ENCODE measurements around the gene IGFALS. TPM values are rescaled to one million over a fixed set of nuclear protein-coding genes. Genes with fewer than 3 reads are reported as not detected.
A peak's percentile ranks its signal among the peaks of the same experiment; 100 is the strongest.

The IGFALS gene
- total RNA-seq, 1 donor from 2014 or later = 0.63 TPM

DNA sequence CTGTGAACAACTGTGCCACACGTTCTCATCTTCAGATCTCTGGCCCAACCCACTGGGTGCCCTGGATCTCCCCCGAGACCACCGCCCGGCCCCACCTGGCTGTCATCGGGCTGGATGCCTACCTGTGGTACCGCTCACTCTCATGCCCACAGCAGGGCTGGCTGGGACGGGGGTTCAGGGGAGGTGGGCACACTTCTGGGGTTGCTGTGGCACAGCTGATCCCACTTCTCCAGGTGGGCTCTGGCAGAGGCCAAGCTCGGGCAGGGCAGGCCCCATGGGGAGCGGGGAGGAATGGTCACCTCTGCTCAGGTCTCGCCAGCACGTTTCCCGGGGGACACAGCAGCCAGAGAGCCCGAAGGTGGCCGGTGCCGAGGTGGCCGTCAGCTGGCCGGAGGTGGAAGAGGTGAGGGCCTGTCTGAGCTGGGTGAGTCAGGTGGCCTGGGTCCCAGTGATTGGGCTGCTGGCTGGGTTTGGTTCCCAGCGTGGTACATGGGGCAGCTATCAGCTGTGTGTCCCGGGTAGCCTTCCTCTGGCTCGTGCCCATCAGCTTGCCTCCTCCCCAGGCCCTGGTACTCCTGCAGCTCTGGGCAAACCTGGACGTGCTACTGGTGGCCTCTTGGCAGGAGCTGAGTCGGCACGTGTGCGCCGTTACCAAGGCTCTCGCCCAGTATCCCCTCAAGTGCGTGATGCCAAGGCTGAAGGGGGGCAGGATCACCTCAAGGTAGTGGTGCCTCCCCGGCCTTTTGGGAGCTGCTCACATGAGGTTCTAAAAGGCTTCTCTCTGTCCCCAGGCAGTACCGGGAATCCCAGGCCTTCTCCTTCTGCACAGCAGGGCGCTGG is 18.3 kb downstream of the IGFALS start:
- no peaks in the 10 kb centered on the region for H3K27me3 Mint-ChIP-seq (ENCODE audit: low read depth)
- H3K36me3 Mint-ChIP-seq = no peaks in the 10 kb centered on the region
- no peaks in the 10 kb centered on the region for H3K9me3 Mint-ChIP-seq
- TF ChIP-seq CTCF (IDR thresholded peaks at IDR 0.05; ENCODE audit: unreplicated experiment) = no peak
- H3K4me1 Mint-ChIP-seq = peaks cover 18% of the 10 kb centered on the region
- DNase-seq (ENCODE audit: low spot score in 2 of 2, unreplicated experiment in 2 of 2) = no peak
- H3K27ac Mint-ChIP-seq = no peak overlapping the region
- peak overlapping the region; percentile 56 for H3K4me3 Mint-ChIP-seq

- H3K36me3 Mint-ChIP-seq = no peaks in the 10 kb centered on the region
- peaks cover 21% of the 10 kb centered on the region for H3K4me1 Mint-ChIP-seq
- DNase-seq (ENCODE audit: low spot score in 2 of 2, unreplicated experiment in 2 of 2) = no peak
- H3K27me3 Mint-ChIP-seq (ENCODE audit: low read depth) = no peaks in the 10 kb centered on the region
- H3K27ac Mint-ChIP-seq = no peak overlapping the region
- TF ChIP-seq CTCF (IDR thresholded peaks at IDR 0.05; ENCODE audit: unreplicated experiment) = no peak
- peak overlapping the region; percentile 94 for H3K4me3 Mint-ChIP-seq
- H3K9me3 Mint-ChIP-seq = no peaks in the 10 kb centered on the region
Observed at GRCh38 chr16:1774448-1774780, 19.1 kb downstream of the IGFALS start.

- Mint-ChIP-seq H3K27me3 (ENCODE audit: low read depth) (no peaks in the 10 kb centered on the region), H3K27ac (peak overlapping the region; percentile 34), H3K36me3 (no peaks in the 10 kb centered on the region), H3K9me3 (no peaks in the 10 kb centered on the region), H3K4me1 (peaks cover 21% of the 10 kb centered on the region), H3K4me3 (peak overlapping the region; percentile 94)
- peak; percentile 37 for TF ChIP-seq CTCF (IDR thresholded peaks at IDR 0.05; ENCODE audit: unreplicated experiment)
- DNase-seq (ENCODE audit: low spot score in 2 of 2, unreplicated experiment in 2 of 2) = no peak
Observed at GRCh38 chr16:1773703-1774447, 19.6 kb downstream of the IGFALS start.

DNA sequence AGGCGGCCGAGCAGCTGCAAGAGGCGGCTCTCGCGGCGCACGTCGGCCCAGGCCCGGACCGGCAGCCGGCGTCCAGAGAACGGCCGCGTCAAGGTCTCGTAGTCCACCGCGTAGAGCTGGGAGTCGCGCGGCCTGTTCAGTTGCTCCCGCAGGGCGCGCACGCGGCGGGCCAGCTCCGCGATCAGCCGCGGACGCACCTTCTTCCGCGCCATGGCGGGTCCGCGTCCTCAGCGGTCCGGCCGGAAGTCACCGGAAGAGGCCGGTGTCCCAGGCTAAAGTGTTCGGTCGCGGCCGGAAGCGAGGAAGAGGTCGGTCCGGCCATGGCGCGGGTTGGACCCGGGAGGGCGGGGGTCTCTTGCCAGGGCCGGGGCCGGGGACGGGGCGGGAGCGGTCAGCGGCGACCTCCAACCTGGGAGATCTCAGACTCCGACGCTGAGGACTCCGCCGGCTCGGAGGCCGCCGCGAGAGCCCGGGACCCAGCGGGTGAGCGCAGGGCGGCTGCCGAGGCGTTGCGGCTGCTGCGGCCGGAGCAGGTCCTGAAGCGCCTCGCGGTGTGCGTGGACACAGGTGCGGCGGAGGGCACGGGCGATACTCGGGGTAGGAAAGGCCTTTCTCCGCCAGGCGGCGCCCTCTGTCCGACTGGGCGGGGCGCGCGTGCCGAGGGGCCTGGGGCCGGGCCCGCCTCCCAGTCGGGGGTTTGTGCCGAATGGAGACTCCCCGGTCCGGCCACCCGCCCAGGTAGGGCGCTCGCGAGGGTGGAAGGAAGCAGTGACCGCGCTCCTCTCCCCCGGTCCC is 20.4 kb downstream of the IGFALS start, which contains the start of gene MRPS34:
TSS of gene MRPS34 (minus strand) at position 227 of the 795 bp plus-strand sequence. CDS start at position 212, 15 bp downstream.
- TF ChIP-seq CTCF (IDR thresholded peaks at IDR 0.05; ENCODE audit: unreplicated experiment) = peak; percentile 93
- peak within 1 kb of the TSS; percentile 94 for H3K4me3 Mint-ChIP-seq
- peak; percentile 76 to 86 for DNase-seq (ENCODE audit: low spot score in 2 of 2, unreplicated experiment in 2 of 2)
- H3K27ac Mint-ChIP-seq = peak within 1 kb of the TSS; percentile 94
- H3K4me1 Mint-ChIP-seq = peaks cover 21% of the 10 kb centered on the region
- peaks cover under 1% of the 10 kb centered on the region for H3K36me3 Mint-ChIP-seq
- no peaks in the 10 kb centered on the region for H3K27me3 Mint-ChIP-seq (ENCODE audit: low read depth)
- no peaks in the 10 kb centered on the region for H3K9me3 Mint-ChIP-seq

- Mint-ChIP-seq H3K9me3 (no peaks in the 10 kb centered on the region), H3K27ac (peak within 1 kb of the TSS; percentile 94), H3K4me1 (peaks cover 21% of the 10 kb centered on the region), H3K4me3 (peak within 1 kb of the TSS; percentile 94), H3K36me3 (peaks cover 3% of the 10 kb centered on the region), H3K27me3 (ENCODE audit: low read depth) (no peaks in the 10 kb centered on the region)
- no peak for TF ChIP-seq CTCF (IDR thresholded peaks at IDR 0.05; ENCODE audit: unreplicated experiment)
- DNase-seq (ENCODE audit: low spot score in 2 of 2, unreplicated experiment in 2 of 2) = no peak
Observed at GRCh38 chr16:1772362-1772907, 21.1 kb downstream of the IGFALS start, which contains the start of gene EME2. TSS of gene EME2 (plus strand) at chr16:1772810. CDS start at chr16:1773228, 418 bp downstream.
